Stimulated activated CD4-positive, alpha-beta T cell treated with anti-CD3 and anti-CD28 coated beads, TNF-alpha, amount 100 ng/mL, for 4 hours (primary cell): Measurements from ENCODE around the gene CCT6A.
"Not testable (repeated sequence)": the region's sequence is repeated elsewhere in the genome, so short reads cannot be mapped to it uniquely, and the experiment has no call there.

ENCODE experiments used
- DNase-seq, 3 experiments: peaks; one replicate each; pipeline ENCODE4 v3.0.0-alpha.2; 2020; ENCODE audit warnings: low read depth in 3 of 3

CCT6A gene

DNA sequence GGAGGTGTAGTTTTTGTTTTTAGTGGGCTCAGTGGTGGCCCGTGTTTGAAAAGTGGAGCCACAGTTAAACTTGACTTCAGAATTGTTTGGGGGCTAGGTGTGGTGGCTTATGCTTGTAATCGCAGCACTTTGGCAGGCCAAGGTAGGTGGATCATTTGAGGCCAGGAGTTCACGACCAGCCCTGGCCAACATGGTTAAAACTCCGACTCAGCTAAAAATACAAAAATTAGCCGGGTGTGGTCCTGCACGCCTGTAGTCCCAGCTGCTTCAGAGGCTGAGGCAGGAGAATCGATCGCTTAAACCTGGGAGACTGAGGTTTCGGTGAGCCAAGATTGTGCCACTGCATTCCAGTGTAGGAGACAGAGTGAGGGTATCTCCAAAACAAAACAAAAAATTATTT, 1.8 kb downstream of the CCT6A start:
- no peak for DNase-seq

GRCh38 chr7:56053993-56054392, 2.4 kb downstream of the CCT6A start:
- no peak for DNase-seq

GRCh38 chr7:56062382-56062781, 10.8 kb downstream of the CCT6A start:
- no peak for DNase-seq

- no peak for DNase-seq
Measured at GRCh38 chr7:56063500-56063881, 11.9 kb downstream of the CCT6A start.

DNA sequence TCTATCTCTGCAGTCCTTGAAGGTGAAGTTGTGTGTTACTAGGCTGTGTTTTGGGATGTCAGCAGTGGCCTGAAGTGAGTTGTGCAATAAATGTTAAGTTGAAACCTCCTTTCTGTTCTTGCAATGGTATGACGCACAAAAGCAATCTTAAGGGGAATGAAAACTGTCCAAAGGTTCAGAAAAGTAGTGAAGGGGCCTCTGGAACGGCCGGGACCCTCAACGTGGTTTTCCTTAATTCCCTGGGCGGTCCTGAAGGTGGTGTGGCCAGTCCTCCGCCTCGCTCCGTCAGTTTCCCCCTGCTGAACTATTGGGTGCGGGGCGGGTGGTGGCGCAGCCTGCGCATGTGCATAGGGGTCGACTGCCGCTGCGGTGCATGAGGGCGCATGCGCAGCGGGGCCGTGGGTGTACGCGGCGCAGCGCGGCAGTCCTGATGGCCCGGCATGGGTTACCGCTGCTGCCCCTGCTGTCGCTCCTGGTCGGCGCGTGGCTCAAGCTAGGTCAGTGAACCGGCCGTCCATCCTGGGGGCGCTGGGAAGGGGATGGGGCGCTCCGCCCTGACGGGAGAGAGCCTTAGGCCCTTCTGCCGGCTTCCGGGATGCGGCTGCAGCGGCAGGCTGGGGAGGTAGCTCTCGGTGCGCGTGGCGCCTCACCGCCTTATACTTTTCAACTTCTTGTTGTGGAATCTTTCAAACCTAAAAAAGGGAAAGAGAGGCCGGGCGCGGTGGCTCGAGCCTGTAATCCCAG, 12.5 kb downstream of the CCT6A start, which contains the start of gene SUMF2:
TSS of gene SUMF2 (plus strand) at position 405 of the 744 bp plus-strand sequence. CDS start at position 431, 26 bp downstream.
- peak; percentile 82 to 91 (median 83) for DNase-seq

DNA sequence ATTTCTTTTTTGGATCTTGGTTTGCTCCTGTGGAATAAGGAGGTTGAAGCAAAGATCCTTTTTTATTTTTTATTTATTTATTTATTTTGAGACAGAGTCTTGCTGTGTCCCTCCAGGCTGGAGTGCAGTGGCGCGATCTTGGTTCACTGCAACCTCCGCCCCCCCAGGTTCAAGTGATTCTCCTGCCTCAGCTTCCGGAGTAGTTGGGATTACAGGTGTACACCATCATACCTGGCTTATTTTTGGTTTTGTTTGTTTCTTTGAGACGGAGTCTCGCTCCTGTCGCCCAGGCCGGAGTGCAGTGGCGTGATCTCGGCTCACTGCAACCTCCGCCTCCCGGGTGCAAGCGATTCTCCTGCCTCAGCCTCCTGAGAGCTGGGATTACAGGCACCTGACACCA, 14.8 kb downstream of the CCT6A start:
- DNase-seq, result not testable (repeated sequence)

GRCh38 chr7:56074371-56074791, 22.8 kb downstream of the CCT6A start:
- peak; percentile 35 to 41 (median 41) for DNase-seq

- no peak for DNase-seq
Measured at GRCh38 chr7:56077681-56078080, 26.1 kb downstream of the CCT6A start.

DNA sequence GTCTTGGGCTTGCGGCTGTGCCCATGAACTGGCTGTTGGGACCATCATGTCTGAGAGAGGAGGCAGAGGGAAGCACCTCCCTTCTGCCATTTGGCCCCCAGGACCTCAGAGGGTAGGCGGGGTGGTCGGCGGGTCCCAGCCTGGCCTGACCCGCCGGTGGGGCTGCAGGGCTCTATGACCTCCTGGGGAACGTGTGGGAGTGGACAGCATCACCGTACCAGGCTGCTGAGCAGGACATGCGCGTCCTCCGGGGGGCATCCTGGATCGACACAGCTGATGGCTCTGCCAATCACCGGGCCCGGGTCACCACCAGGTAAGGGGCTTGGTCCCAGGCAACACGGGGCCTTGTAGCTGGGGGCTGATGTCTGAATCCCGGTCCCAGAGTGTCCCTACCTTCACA, 26.6 kb downstream of the CCT6A start:
- DNase-seq, result no peak

GRCh38 chr7:56079450-56080185, 28.1 kb downstream of the CCT6A start:
- no peak for DNase-seq

GRCh38 chr7:56080726-56081435, 29.3 kb downstream of the CCT6A start:
- not testable (repeated sequence) for DNase-seq

- DNase-seq, result no peak
Measured at GRCh38 chr7:56081626-56082340, 30.2 kb downstream of the CCT6A start.

- no peak for DNase-seq
Measured at GRCh38 chr7:56083150-56083785, 31.7 kb downstream of the CCT6A start.

DNA sequence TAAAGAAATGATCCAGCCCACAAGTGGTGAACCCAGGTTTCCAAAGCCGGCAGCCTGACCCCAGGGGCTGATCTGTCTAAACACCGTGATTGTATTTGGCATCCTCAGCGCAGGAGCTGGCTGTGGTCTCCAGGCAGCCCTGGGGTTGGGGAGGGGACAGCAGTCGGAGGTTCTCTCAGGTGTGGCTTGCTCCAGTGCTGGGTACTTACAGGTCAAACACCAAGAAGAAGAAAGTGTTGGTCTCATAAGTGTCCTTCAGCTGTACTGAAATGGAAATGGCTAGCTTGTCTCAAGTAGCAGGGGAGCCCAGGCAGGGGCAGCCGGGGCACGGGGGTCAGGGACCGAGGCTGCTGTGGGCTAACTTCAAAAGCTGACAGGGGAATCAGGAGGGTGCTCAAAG, 35.2 kb downstream of the CCT6A start:
- no peak for DNase-seq

GRCh38 chr7:56087445-56087844, 35.9 kb downstream of the CCT6A start:
- DNase-seq, result no peak

GRCh38 chr7:56091591-56091990, 40.0 kb downstream of the CCT6A start:
- DNase-seq, result no peak

DNA sequence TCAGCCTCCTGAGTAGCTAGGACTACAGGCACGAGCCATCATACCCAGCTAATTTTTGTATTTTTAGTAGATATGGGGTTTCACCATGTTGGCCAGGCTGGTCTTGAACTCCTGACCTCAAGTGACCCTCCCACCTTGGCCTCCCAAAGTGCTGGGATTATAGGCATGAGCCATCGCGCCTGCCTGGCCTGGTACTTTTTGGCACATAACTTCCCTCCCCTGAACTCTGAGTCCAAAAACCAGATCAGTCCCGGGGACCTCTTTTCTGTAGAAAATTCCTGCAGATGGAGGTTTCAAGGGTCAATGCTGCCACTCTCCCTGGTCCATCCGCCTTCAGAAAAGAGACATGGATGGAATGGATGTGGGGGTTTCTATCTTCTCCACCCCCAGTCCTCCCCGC, 40.8 kb downstream of the CCT6A start:
- DNase-seq, result not testable (repeated sequence)

DNA sequence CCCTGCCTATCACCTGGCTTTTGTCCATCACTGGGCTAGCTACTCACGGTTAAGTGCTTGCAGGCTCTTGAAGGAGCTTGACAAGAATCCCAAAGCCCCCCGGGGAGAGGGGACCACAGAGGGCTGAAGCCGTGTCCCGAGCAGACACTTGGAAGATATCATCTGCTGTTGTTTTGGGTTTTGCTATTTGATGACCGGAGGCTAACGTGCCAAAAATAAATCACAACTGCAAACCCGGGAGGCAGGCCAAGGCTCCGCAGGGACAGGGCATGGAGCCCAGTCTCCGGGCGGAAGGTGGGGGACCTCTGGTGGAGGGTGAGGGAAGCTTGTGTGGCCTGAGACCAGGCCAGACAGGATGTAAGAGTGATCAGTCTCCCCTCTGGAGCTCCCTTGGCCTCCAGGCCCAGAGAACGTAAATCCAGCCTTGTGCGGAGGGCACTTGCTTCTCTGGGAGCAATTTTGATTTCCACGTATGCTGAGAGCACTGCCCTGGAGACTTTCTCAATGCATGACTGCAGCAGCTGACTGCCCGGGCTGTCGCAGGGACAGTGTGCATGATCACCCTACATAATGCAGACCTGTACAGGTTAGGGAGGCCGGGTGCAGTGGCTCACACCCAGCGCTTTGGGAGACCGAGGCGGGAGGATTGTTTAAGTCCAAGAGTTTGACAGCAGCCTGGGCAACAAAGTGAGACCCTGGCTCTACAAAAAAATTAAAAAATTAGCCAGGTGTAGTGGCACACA, 41.4 kb downstream of the CCT6A start, which contains the start of gene PHKG1:
TSS of gene PHKG1 (minus strand) at position 164 of the 743 bp plus-strand sequence. CDS start 4,011 bp downstream, outside the sequence.
- DNase-seq, result no peak

DNA sequence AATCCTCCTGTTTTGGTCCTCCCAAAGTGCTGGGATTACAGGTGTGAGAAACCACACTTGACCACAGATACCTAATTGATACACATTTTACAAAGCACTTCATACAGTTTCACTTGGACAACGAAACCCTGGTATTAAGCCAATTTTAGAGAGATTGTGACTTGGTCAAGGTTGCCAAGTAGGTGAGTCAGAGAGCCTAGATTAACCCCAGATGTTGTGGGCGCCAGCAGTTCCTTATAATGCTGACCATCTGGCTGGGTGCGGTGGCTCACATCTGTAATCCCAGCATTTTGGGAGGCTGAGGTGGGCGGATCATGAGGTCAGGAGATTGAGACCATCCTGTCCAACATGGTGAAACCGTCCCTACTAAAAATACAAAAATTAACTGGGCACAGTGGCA, 46.1 kb downstream of the CCT6A start:
- no peak for DNase-seq
